Gastroesophageal sphincter (tissue), 4 donors: ENCODE measurements around the gene CPAMD8. TPM values are rescaled to one million over a fixed set of nuclear protein-coding genes. Genes with fewer than 3 reads are reported as not detected.
A peak's percentile ranks its signal among the peaks of the same experiment; 100 is the strongest.

Source experiments
- ATAC-seq: fragments of 150-250 bp; one replicate; pipeline ENCODE4 v1.9.1; 2016; ENCODE audit warnings: mild to moderate bottlenecking, moderate library complexity
- H3K27ac ChIP-seq, 4 donors: fragments of 200-600 bp; sonication (generic) in 3 of 4; 1 replicate in 3 of 4; 2 replicates in 1 of 4; pipeline ENCODE4 v1.5.1; 2016 to 2019
- H3K27me3 ChIP-seq: fragments of 200-600 bp; sonication (generic); one replicate; pipeline ENCODE4 v1.5.1; 2019
- H3K36me3 ChIP-seq, 2 donors: fragments of 200-600 bp; sonication (generic); one replicate each; pipeline ENCODE4 v1.5.1; 2019; ENCODE audit warnings: control low read depth in 1 of 2
- H3K4me1 ChIP-seq, 3 donors: fragments of 200-600 bp; sonication (generic); 1 replicate in 2 of 3; 2 replicates in 1 of 3; pipeline ENCODE4 v1.5.1; 2016 to 2019; ENCODE audit warnings: control low read depth in 2 of 3
- H3K4me3 ChIP-seq, 2 donors: fragments of 200-600 bp; sonication (generic); one replicate each; pipeline ENCODE4 v1.5.1; 2019; ENCODE audit warnings: mild to moderate bottlenecking in 1 of 2, moderate library complexity in 1 of 2
- H3K9me3 ChIP-seq, 3 donors: fragments of 200-600 bp; sonication (generic); one replicate each; pipeline ENCODE4 v1.5.1; 2017 to 2019; ENCODE audit warnings: control low read depth in 2 of 3
- EP300 ChIP-seq: sonication (generic); formaldehyde crosslinking; IDR thresholded peaks from one replicate; pipeline ENCODE4 v1.6.1; 2017; ENCODE audit warnings: antibody characterized with exemption, mild to moderate bottlenecking
- POLR2A ChIP-seq, 2 donors: fragments of 450-650 bp; IDR thresholded peaks; one replicate each; pipeline ENCODE4 v1.6.1; 2017; ENCODE audit warnings: antibody characterized with exemption in 2 of 2, mild to moderate bottlenecking in 2 of 2, moderate library complexity in 1 of 2
- POLR2AphosphoS5 ChIP-seq: sonication (generic); formaldehyde crosslinking; IDR thresholded peaks from one replicate; pipeline ENCODE4 v1.6.1; 2017; ENCODE audit warnings: antibody characterized with exemption
- WGBS, 2 donors: methylation state at CpG; one replicate each; pipeline ENCODE4 v1.1.5; 2018; ENCODE audit warnings: low coverage in 1 of 2; 5-methylcytosine and 5-hydroxymethylcytosine counted together
- total RNA-seq, 4 donors: library from RNA; depleted of rRNA; stranded (reverse); fragments of >200 nt; gene quantifications; one replicate each; pipeline ENCODE4 v1.1.0, GENCODE V29; 2016
- TF ChIP-seq, protein P1 (sequence below), 4 experiments: fragments of 200-600 bp in 2 of 4; fragments of 450-650 bp in 2 of 4; sonication (generic) in 1 of 4; IDR thresholded peaks; one replicate each; pipeline ENCODE4 v1.5.1; 2017 to 2019; ENCODE audit warnings: antibody characterized with exemption in 4 of 4, mild to moderate bottlenecking in 2 of 4, moderate library complexity in 2 of 4

CPAMD8 gene
- total RNA-seq, 4 donors from 2014 or later, result 6.9 to 12.0 (median 9.2) TPM

DNA sequence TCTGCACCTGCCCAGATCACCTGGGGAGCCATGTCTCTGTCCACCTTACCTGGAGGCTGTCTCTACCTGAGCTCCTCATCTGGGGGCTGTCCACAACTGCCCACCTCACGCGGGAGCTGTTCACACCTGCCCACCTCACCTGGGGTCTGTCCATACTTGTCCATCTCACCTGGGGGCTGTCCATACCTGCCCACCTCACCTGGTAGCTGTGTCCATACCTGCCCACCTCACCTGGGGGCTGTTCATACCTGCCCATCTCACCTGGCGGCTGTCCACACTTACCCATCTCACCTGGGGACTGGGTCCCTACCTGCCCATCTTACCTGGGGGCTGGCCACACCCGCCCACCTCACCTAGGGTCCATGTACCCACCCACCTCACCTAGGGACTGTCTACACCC lies 10.0 kb upstream of the CPAMD8 start:
- Histone ChIP-seq H3K36me3 (no peaks in the 10 kb centered on the region), H3K4me3 (no peak overlapping the region), H3K4me1 (peaks cover 0 to under 1% (median 0%) of the 10 kb centered on the region in 3 donors), H3K27ac (no peak overlapping the region), H3K9me3 (no peaks in the 10 kb centered on the region), H3K27me3 (peaks cover 66% of the 10 kb centered on the region)
- no peak for TF ChIP-seq EP300
- WGBS, 2 donors, result 80% methylated on average over 2 of the region's 4 CpGs; no CpG with 5 or more reads in 1 of the 2 donors
- no peak for ATAC-seq

GRCh38 chr19:17035842-17036424 lies 9.3 kb upstream of the CPAMD8 start:
- ATAC-seq, result no peak
- Histone ChIP-seq H3K4me1 (no peaks in the 10 kb centered on the region), H3K27ac (no peak overlapping the region), H3K4me3 (no peak overlapping the region), H3K27me3 (peaks cover 68% of the 10 kb centered on the region), H3K36me3 (no peaks in the 10 kb centered on the region), H3K9me3 (no peaks in the 10 kb centered on the region)
- 73 to 93% methylated on average over 3 to 9 of the region's 15 CpGs for WGBS, 2 donors
- TF ChIP-seq POLR2A (IDR thresholded peaks at IDR 0.05), result no peak
- TF ChIP-seq EP300, result no peak
- TF ChIP-seq POLR2AphosphoS5, result no peak
- TF ChIP-seq, protein P1, sequence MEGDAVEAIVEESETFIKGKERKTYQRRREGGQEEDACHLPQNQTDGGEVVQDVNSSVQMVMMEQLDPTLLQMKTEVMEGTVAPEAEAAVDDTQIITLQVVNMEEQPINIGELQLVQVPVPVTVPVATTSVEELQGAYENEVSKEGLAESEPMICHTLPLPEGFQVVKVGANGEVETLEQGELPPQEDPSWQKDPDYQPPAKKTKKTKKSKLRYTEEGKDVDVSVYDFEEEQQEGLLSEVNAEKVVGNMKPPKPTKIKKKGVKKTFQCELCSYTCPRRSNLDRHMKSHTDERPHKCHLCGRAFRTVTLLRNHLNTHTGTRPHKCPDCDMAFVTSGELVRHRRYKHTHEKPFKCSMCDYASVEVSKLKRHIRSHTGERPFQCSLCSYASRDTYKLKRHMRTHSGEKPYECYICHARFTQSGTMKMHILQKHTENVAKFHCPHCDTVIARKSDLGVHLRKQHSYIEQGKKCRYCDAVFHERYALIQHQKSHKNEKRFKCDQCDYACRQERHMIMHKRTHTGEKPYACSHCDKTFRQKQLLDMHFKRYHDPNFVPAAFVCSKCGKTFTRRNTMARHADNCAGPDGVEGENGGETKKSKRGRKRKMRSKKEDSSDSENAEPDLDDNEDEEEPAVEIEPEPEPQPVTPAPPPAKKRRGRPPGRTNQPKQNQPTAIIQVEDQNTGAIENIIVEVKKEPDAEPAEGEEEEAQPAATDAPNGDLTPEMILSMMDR (IDR thresholded peaks at IDR 0.05), result no peak

DNA sequence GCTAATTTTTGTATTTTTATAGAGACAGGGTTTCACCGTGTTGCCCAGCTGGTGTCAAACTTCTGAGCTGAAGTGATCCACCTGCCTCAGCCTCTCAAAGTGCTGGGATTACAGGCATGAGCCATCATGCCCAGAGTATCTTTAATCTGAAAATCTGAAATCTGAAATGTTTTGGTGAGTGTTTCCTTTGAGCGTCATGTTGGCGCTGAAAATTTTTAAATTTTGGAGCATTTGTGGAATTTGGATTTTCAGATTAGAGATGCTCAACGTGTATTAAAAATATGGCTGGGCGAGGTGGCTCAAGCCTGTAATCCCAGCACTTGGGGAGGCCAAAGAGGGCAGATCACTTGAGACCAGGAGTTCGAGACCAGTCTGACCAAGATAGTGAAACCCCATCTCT lies 5.1 kb upstream of the CPAMD8 start:
- Histone ChIP-seq H3K9me3 (no peaks in the 10 kb centered on the region), H3K36me3 (no peaks in the 10 kb centered on the region), H3K27ac (no peak overlapping the region), H3K4me1 (peaks cover 0 to 6% (median 0%) of the 10 kb centered on the region in 3 donors), H3K27me3 (peaks cover 67% of the 10 kb centered on the region), H3K4me3 (no peak overlapping the region)
- 76 to 97% methylated on average over 5 to 6 of the region's 6 CpGs for WGBS, 2 donors
- TF ChIP-seq POLR2AphosphoS5 (no peak), POLR2A (IDR thresholded peaks at IDR 0.05) (no peak), EP300 (no peak)
- TF ChIP-seq, protein P1 (IDR thresholded peaks at IDR 0.05), result no peak
- ATAC-seq, result no peak

GRCh38 chr19:17027535-17027975 lies 945 bp upstream of the CPAMD8 start:
- ATAC-seq, result no peak
- Histone ChIP-seq H3K27ac (no peak overlapping the region), H3K9me3 (peaks cover 0 to 25% (median 0%) of the 10 kb centered on the region in 3 donors), H3K27me3 (peaks cover 73% of the 10 kb centered on the region), H3K4me3 (no peak overlapping the region), H3K4me1 (peaks cover 0 to 17% (median 0%) of the 10 kb centered on the region in 3 donors), H3K36me3 (no peaks in the 10 kb centered on the region)
- 53 to 55% methylated on average over 7 of the region's 7 CpGs for WGBS, 2 donors
- TF ChIP-seq POLR2A (IDR thresholded peaks at IDR 0.05) (no peak), POLR2AphosphoS5 (no peak), EP300 (no peak)
- TF ChIP-seq, protein P1 (IDR thresholded peaks at IDR 0.05), result no peak

DNA sequence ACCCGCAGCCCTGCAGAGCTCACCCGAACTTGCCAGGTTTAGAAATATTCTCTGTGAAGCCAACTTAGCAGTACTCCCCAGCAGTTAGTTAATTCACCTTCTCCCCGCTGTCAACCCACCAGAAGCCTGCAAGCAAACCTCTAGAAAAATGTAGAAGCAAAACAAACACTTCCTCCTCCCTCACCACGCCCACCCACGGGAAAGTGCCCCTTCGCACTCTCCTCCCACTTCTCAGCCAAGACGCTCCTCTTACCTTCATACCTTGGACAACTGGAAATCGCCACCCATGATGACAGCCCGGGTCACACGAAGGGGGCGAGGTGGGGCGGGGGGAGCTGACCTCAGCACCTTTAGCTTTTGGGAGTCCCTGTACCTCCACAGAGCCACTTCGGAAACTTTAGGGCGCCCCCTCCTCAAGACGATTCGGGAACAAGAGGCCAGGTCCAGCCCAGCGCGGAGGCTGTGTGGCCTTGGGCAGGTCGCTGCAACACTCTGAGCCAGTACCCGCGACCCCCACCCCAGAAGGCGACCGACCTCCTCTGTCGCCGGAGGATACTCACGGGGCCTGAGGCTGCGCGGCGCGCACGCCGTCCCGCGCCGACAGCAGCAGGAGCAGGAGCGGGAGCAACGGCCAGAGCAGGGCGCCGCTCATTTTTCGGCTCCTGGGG lies 485 bp downstream of the CPAMD8 start:
- peak overlapping the region in 1 of 2 donors; percentile 34 for H3K4me3 ChIP-seq
- H3K36me3 ChIP-seq, result no peaks in the 10 kb centered on the region
- TF ChIP-seq, protein P1 (IDR thresholded peaks at IDR 0.05), result no peak
- TF ChIP-seq POLR2A (IDR thresholded peaks at IDR 0.05) (no peak), EP300 (no peak), POLR2AphosphoS5 (no peak)
- H3K9me3 ChIP-seq, result peaks cover 0 to 31% (median 0%) of the 10 kb centered on the region in 3 donors
- no peak overlapping the region for H3K27ac ChIP-seq
- peaks cover 71% of the 10 kb centered on the region for H3K27me3 ChIP-seq
- H3K4me1 ChIP-seq, result peaks cover 0 to 17% (median 0%) of the 10 kb centered on the region in 3 donors
- ATAC-seq, result peak; percentile 13
- 0 to 1% methylated on average over 3 to 11 of the region's 40 CpGs for WGBS, 2 donors
